Activated CD8-positive, alpha-beta memory T cell treated with anti-CD3 and anti-CD28 coated beads, Interleukin-2, amount 10 ng/mL, durations not matched to agents 7 days and 5 days (primary cell): Measurements from ENCODE around the gene PRKACG. TPM values are rescaled to one million over a fixed set of nuclear protein-coding genes. Genes with fewer than 3 reads are reported as not detected.
A peak's percentile ranks its signal among the peaks of the same experiment; 100 is the strongest.
"Not testable (repeated sequence)": the region's sequence is repeated elsewhere in the genome, so short reads cannot be mapped to it uniquely, and the experiment has no call there.

Experiments
- ATAC-seq: fragments of 150-1000 bp; cut with Tn5 transposase; one replicate; pipeline ENCODE4 v1.10.0; 2021; ENCODE audit warnings: moderate library complexity
- CTCF ChIA-PET: fragments of 350-600 bp; sonication (Branson Sonifier 250); formaldehyde crosslinking; loops from one replicate; lab custom pipeline; 2021; ENCODE audit warnings: antibody characterized with exemption; lab: Charles Lee
- DNase-seq: peaks from one replicate; pipeline ENCODE4 v3.0.0-alpha.2; 2020
- H3K27ac Mint-ChIP-seq: one replicate; pipeline ENCODE4 v1.8.0; 2021; ENCODE audit warnings: mild to moderate bottlenecking, mixed read lengths
- H3K27me3 Mint-ChIP-seq: one replicate; pipeline ENCODE4 v1.8.0; 2021; ENCODE audit warnings: mixed read lengths
- H3K36me3 Mint-ChIP-seq: one replicate; pipeline ENCODE4 v1.8.0; 2021; ENCODE audit warnings: mild to moderate bottlenecking, mixed read lengths
- H3K4me1 Mint-ChIP-seq: one replicate; pipeline ENCODE4 v1.8.0; 2021; ENCODE audit warnings: mixed read lengths
- H3K4me3 Mint-ChIP-seq: one replicate; pipeline ENCODE4 v1.8.0; 2021; ENCODE audit warnings: mild to moderate bottlenecking, moderate library complexity, mixed read lengths
- H3K9me3 Mint-ChIP-seq: one replicate; pipeline ENCODE4 v1.8.0; 2022; ENCODE audit warnings: low read depth, mixed read lengths
- total RNA-seq, 2 experiments: library from RNA; stranded (reverse); gene quantifications; one replicate each; pipeline ENCODE4 v1.2.3, GENCODE V29; 2021

PRKACG gene
- total RNA-seq, 2 experiments from 2014 or later: not detected

GRCh38 chr9:68997666-68998065 is 16.2 kb downstream of the PRKACG start:
- DNase-seq: no peak
- H3K27me3 Mint-ChIP-seq: peaks cover 16% of the 10 kb centered on the region
- no peak for ATAC-seq
- H3K4me3 Mint-ChIP-seq: no peak overlapping the region
- peaks cover 24% of the 10 kb centered on the region for H3K4me1 Mint-ChIP-seq
- no peaks in the 10 kb centered on the region for H3K9me3 Mint-ChIP-seq
- no peak overlapping the region for H3K27ac Mint-ChIP-seq
- CTCF ChIA-PET: interaction anchor here (0.9 to 2.2 kb wide), 4 partner anchors 12 to 415 kb away, joined by 3 to 9 read pairs (median 6); no protein-coding TSS in a partner anchor
- H3K36me3 Mint-ChIP-seq: no peaks in the 10 kb centered on the region

- DNase-seq: no peak
- Mint-ChIP-seq H3K4me1 (peaks cover 24% of the 10 kb centered on the region), H3K36me3 (no peaks in the 10 kb centered on the region), H3K9me3 (no peaks in the 10 kb centered on the region), H3K27ac (no peak overlapping the region), H3K4me3 (no peak overlapping the region), H3K27me3 (peaks cover 13% of the 10 kb centered on the region)
- CTCF ChIA-PET: interaction anchor here (2.2 kb wide), 1 partner anchor 413 kb away, joined by 9 read pairs; no protein-coding TSS in a partner anchor
- no peak for ATAC-seq
Measured at GRCh38 chr9:68996462-68996861, 17.5 kb downstream of the PRKACG start.

- CTCF ChIA-PET: interaction anchor here (0.7 to 1.4 kb wide), 2 partner anchors 12 to 46 kb away, joined by 3 read pairs; no protein-coding TSS in a partner anchor
- ATAC-seq: no peak
- Mint-ChIP-seq H3K4me3 (no peak overlapping the region), H3K27ac (no peak overlapping the region), H3K36me3 (no peaks in the 10 kb centered on the region), H3K9me3 (no peaks in the 10 kb centered on the region), H3K27me3 (peaks cover 9% of the 10 kb centered on the region), H3K4me1 (peaks cover 24% of the 10 kb centered on the region)
- no peak for DNase-seq
Measured at GRCh38 chr9:68995776-68996175, 18.1 kb downstream of the PRKACG start.

- H3K4me3 Mint-ChIP-seq: no peak overlapping the region
- no peaks in the 10 kb centered on the region for H3K36me3 Mint-ChIP-seq
- H3K27ac Mint-ChIP-seq: no peak overlapping the region
- H3K27me3 Mint-ChIP-seq: peaks cover 2% of the 10 kb centered on the region
- H3K4me1 Mint-ChIP-seq: peaks cover 8% of the 10 kb centered on the region
- ATAC-seq (no peak), DNase-seq (no peak)
- no peaks in the 10 kb centered on the region for H3K9me3 Mint-ChIP-seq
- CTCF ChIA-PET: no interaction called here
Measured at GRCh38 chr9:68991457-68991856, 22.5 kb downstream of the PRKACG start.

GRCh38 chr9:68986949-68987348 is 27.0 kb downstream of the PRKACG start:
- CTCF ChIA-PET: interaction anchor here (1.2 kb wide), 1 partner anchor 49 kb away, joined by 4 read pairs; the partner anchor contains the start of gene FXN
- H3K9me3 Mint-ChIP-seq, H3K4me3 Mint-ChIP-seq, H3K36me3 Mint-ChIP-seq, H3K27ac Mint-ChIP-seq, H3K27me3 Mint-ChIP-seq, DNase-seq, ATAC-seq: not testable (repeated sequence)
- peaks cover 19% of the 10 kb centered on the region for H3K4me1 Mint-ChIP-seq

GRCh38 chr9:68983522-68984424 is 30.1 kb downstream of the PRKACG start:
- H3K9me3 Mint-ChIP-seq: no peaks in the 10 kb centered on the region
- peaks cover 51% of the 10 kb centered on the region for H3K4me1 Mint-ChIP-seq
- H3K27me3 Mint-ChIP-seq: no peaks in the 10 kb centered on the region
- H3K27ac Mint-ChIP-seq: no peak overlapping the region
- no peaks in the 10 kb centered on the region for H3K36me3 Mint-ChIP-seq
- CTCF ChIA-PET: interaction anchor here (0.8 to 1.5 kb wide), 5 partner anchors 9 to 35 kb away, joined by 3 to 6 read pairs (median 4); no protein-coding TSS in a partner anchor
- ATAC-seq (no peak), DNase-seq (no peak)
- H3K4me3 Mint-ChIP-seq: no peak overlapping the region

- Mint-ChIP-seq H3K4me3 (no peak overlapping the region), H3K27ac (peak overlapping the region; percentile 51), H3K9me3 (no peaks in the 10 kb centered on the region), H3K4me1 (peaks cover 58% of the 10 kb centered on the region), H3K27me3 (no peaks in the 10 kb centered on the region), H3K36me3 (peaks cover 1% of the 10 kb centered on the region)
- CTCF ChIA-PET: no interaction called here
- ATAC-seq: no peak
- DNase-seq: no peak
Measured at GRCh38 chr9:68983008-68983411, 30.9 kb downstream of the PRKACG start.

- Mint-ChIP-seq H3K36me3 (peaks cover 3% of the 10 kb centered on the region), H3K27me3 (no peaks in the 10 kb centered on the region), H3K4me1 (peaks cover 61% of the 10 kb centered on the region), H3K4me3 (no peak overlapping the region), H3K9me3 (no peaks in the 10 kb centered on the region), H3K27ac (peak overlapping the region; percentile 81)
- no peak for DNase-seq
- CTCF ChIA-PET: interaction anchor here (1.4 kb wide), 1 partner anchor 18 kb away, joined by 3 read pairs; no protein-coding TSS in a partner anchor
- ATAC-seq: peak; percentile 34
Measured at GRCh38 chr9:68981789-68982188, 32.1 kb downstream of the PRKACG start.

- CTCF ChIA-PET: interaction anchor here (1.0 to 1.9 kb wide), 5 partner anchors 19 to 189 kb away, joined by 3 to 10 read pairs (median 7); partner anchors contain the start of gene FXN
- Mint-ChIP-seq H3K4me3 (no peak overlapping the region), H3K27ac (peak overlapping the region; percentile 90), H3K36me3 (peaks cover 8% of the 10 kb centered on the region), H3K4me1 (peaks cover 72% of the 10 kb centered on the region), H3K9me3 (no peaks in the 10 kb centered on the region), H3K27me3 (no peaks in the 10 kb centered on the region)
- ATAC-seq (no peak), DNase-seq (no peak)
Measured at GRCh38 chr9:68980341-68980914, 33.5 kb downstream of the PRKACG start.

GRCh38 chr9:68979538-68980314 is 34.2 kb downstream of the PRKACG start:
- ATAC-seq: peak; percentile 78
- H3K4me1 Mint-ChIP-seq: peaks cover 78% of the 10 kb centered on the region

GRCh38 chr9:68978501-68978900 is 35.4 kb downstream of the PRKACG start:
- peaks cover 10% of the 10 kb centered on the region for H3K36me3 Mint-ChIP-seq
- no peak for ATAC-seq
- H3K27ac Mint-ChIP-seq: no peak overlapping the region
- DNase-seq: no peak
- peaks cover 85% of the 10 kb centered on the region for H3K4me1 Mint-ChIP-seq
- no peaks in the 10 kb centered on the region for H3K9me3 Mint-ChIP-seq
- CTCF ChIA-PET: interaction anchor here (1.1 to 1.8 kb wide), 2 partner anchors 21 to 50 kb away, joined by 3 to 7 read pairs; no protein-coding TSS in a partner anchor
- no peaks in the 10 kb centered on the region for H3K27me3 Mint-ChIP-seq
- no peak overlapping the region for H3K4me3 Mint-ChIP-seq

More at GRCh38 chr9:68979538-68980314, 34.2 kb downstream of the PRKACG start:
- Mint-ChIP-seq H3K9me3 (no peaks in the 10 kb centered on the region), H3K36me3 (peaks cover 8% of the 10 kb centered on the region), H3K27me3 (no peaks in the 10 kb centered on the region), H3K27ac (peak overlapping the region; percentile 90), H3K4me3 (peak overlapping the region; percentile 41)
- peak; percentile 70 for DNase-seq
- CTCF ChIA-PET: interaction anchor here (0.6 to 1.9 kb wide), 6 partner anchors 20 to 200 kb away, joined by 3 to 10 read pairs (median 6); partner anchors contain the start of gene FXN

GRCh38 chr9:68978066-68978465 is 35.8 kb downstream of the PRKACG start:
- CTCF ChIA-PET: interaction anchor here (1.1 kb wide), 1 partner anchor 21 kb away, joined by 3 read pairs; no protein-coding TSS in a partner anchor

More at GRCh38 chr9:68978066-68978465, 35.8 kb downstream of the PRKACG start:
- no peaks in the 10 kb centered on the region for H3K9me3 Mint-ChIP-seq
- no peak for ATAC-seq
- peaks cover 84% of the 10 kb centered on the region for H3K4me1 Mint-ChIP-seq
- no peak overlapping the region for H3K27ac Mint-ChIP-seq
- no peaks in the 10 kb centered on the region for H3K27me3 Mint-ChIP-seq
- peaks cover 10% of the 10 kb centered on the region for H3K36me3 Mint-ChIP-seq
- no peak for DNase-seq
- no peak overlapping the region for H3K4me3 Mint-ChIP-seq
